Endothelial cell of umbilical vein (primary cell): ENCODE measurements around the gene CGB2. TPM values are rescaled to one million over a fixed set of nuclear protein-coding genes. Genes with fewer than 3 reads are reported as not detected.

Source experiments
- BruUV-seq: library from RNA; stranded (reverse); fragments of 400-500 nt; replicated peaks from 2 replicates; lab custom pipeline; 2021; lab: Mats Ljungman, UMichigan
- CTCF ChIA-PET: fragments of 300-600, 350-600 bp; sonication (Branson Sonifier 250); formaldehyde crosslinking; loops from one replicate; lab custom pipeline; 2021; ENCODE audit warnings: antibody characterized with exemption, inconsistent platforms; lab: Charles Lee
- POLR2A ChIA-PET: fragments of 300-600, 350-600 bp; sonication (Branson Sonifier 250); formaldehyde crosslinking; loops from one replicate; lab custom pipeline; 2021; ENCODE audit warnings: antibody characterized with exemption, inconsistent platforms; lab: Charles Lee
- DNase-seq: peaks from one replicate; pipeline ENCODE4 v3.0.0-alpha.2; 2011; ENCODE audit warnings: low read depth, low spot score
- FAIRE-seq: peaks from 2 replicates; lab custom pipeline; 2011; peaks lifted over from hg19 to GRCh38; lab: Jason Lieb, UNC
- H2AFZ ChIP-seq: 2 replicates; pipeline ENCODE4 v1.6.0; 2012; ENCODE audit warnings: low read depth, low read length, control low read depth, inconsistent platforms
- H3K27ac ChIP-seq: 2 replicates; pipeline ENCODE4 v1.5.1; 2011; ENCODE audit warnings: low read depth, mild to moderate bottlenecking, control low read depth, low read length, moderate library complexity; ENCODE audit not compliant: insufficient read depth
- H3K27me3 ChIP-seq, 2 experiments: 2 replicates each; pipeline versions ENCODE4 v1.6.0 to v1.6.1; 2011; ENCODE audit warnings: low read length in 2 of 2, mixed read lengths in 1 of 2; ENCODE audit not compliant: control insufficient read depth in 2 of 2, insufficient read depth in 2 of 2
- H3K36me3 ChIP-seq, 2 experiments: 2 replicates in 1 of 2; 3 replicates in 1 of 2; pipeline ENCODE4 v1.5.1; 2011; ENCODE audit warnings: low read length in 2 of 2, mild to moderate bottlenecking in 1 of 2, moderate library complexity in 1 of 2; ENCODE audit not compliant: control insufficient read depth in 2 of 2, insufficient read depth in 2 of 2; ENCODE audit errors: extremely low read depth in 1 of 2
- H3K4me1 ChIP-seq: 3 replicates; pipeline ENCODE4 v1.5.1; 2011; ENCODE audit warnings: mild to moderate bottlenecking, low read length; ENCODE audit not compliant: control insufficient read depth, insufficient read depth; ENCODE audit errors: extremely low read depth
- H3K4me2 ChIP-seq: 2 replicates; pipeline ENCODE4 v1.6.1; 2011; ENCODE audit warnings: low read length, control low read depth, mixed read lengths; ENCODE audit not compliant: insufficient read depth
- H3K4me3 ChIP-seq, 3 experiments: fragments of 200-600 bp in 1 of 3; sonication (generic), shearing (Covaris generic) in 1 of 3; replicated peaks in 1 of 3; 2 replicates each; pipeline ENCODE4 v1.5.1; 2011 to 2016; ENCODE audit warnings: control low read depth in 3 of 3, low read length in 3 of 3, mild to moderate bottlenecking in 2 of 3, inconsistent platforms in 1 of 3, low read depth in 1 of 3, moderate library complexity in 1 of 3; ENCODE audit not compliant: insufficient read depth in 1 of 3
- H3K79me2 ChIP-seq: 2 replicates; pipeline ENCODE4 v1.6.0; 2012; ENCODE audit warnings: low read length, inconsistent platforms; ENCODE audit not compliant: control insufficient read depth, insufficient read depth
- H3K9ac ChIP-seq: replicated peaks from 2 replicates; pipeline ENCODE3; 2011; ENCODE audit warnings: low read length, control low read depth; ENCODE audit not compliant: insufficient read depth; ENCODE audit errors: extremely low read depth
- H3K9me1 ChIP-seq: replicated peaks from 3 replicates; pipeline ENCODE4 v1.6.0; 2011; ENCODE audit warnings: mild to moderate bottlenecking, low read length; ENCODE audit not compliant: control insufficient read depth, insufficient read depth; ENCODE audit errors: extremely low read depth
- H3K9me3 ChIP-seq: replicated peaks from 2 replicates; pipeline ENCODE4 v1.5.1; 2012; ENCODE audit warnings: low read length, inconsistent platforms; ENCODE audit not compliant: control insufficient read depth, insufficient read depth
- H4K20me1 ChIP-seq: replicated peaks from 2 replicates; pipeline ENCODE3; 2011; ENCODE audit warnings: mild to moderate bottlenecking, low read length; ENCODE audit not compliant: control insufficient read depth, insufficient read depth; ENCODE audit errors: extremely low read depth
- FOS ChIP-seq: IDR thresholded peaks from 2 replicates; pipeline ENCODE4 v1.6.1; 2011; ENCODE audit warnings: mild to moderate bottlenecking, low read length, moderate library complexity, borderline replicate concordance; ENCODE audit not compliant: insufficient read depth
- GATA2 ChIP-seq: IDR thresholded peaks from 2 replicates; pipeline ENCODE4 v1.7.0; 2011; ENCODE audit warnings: low read depth, mild to moderate bottlenecking, moderate library complexity, mixed read lengths, low read length; ENCODE audit not compliant: insufficient read length, insufficient read depth
- JUN ChIP-seq: IDR thresholded peaks from 2 replicates; pipeline ENCODE4 v1.6.1; 2011; ENCODE audit warnings: borderline replicate concordance, low read depth; ENCODE audit not compliant: insufficient read length, insufficient read depth
- MAX ChIP-seq: IDR thresholded peaks from 2 replicates; pipeline ENCODE4 v1.6.1; 2011; ENCODE audit not compliant: insufficient read depth, insufficient read length
- MYC ChIP-seq: IDR thresholded peaks from one replicate; pipeline ENCODE4 v1.6.1; 2011; ENCODE audit warnings: mild to moderate bottlenecking, low read depth, low read length
- POLR2A ChIP-seq: IDR thresholded peaks from 2 replicates; pipeline ENCODE4 v1.6.1; 2012; ENCODE audit warnings: low read depth, mild to moderate bottlenecking, control low read depth, low read length
- POLR2AphosphoS5 ChIP-seq: IDR thresholded peaks from 2 replicates; pipeline ENCODE4 v1.6.1; 2012; ENCODE audit warnings: low read depth, mild to moderate bottlenecking, control low read depth, low read length, moderate library complexity; ENCODE audit not compliant: insufficient read depth
- dilution Hi-C: fragments of 300-500 bp; cut with MboI; formaldehyde crosslinking; loops from one replicate; pipeline ENCODE4 v1.15.0; 2019; ENCODE audit warnings: low sequenced_read_pairs; ENCODE audit not compliant: extremely low pct_ligation_motif_present
- intact Hi-C: fragments of 100-400 bp; cut with micrococcal nuclease; formaldehyde crosslinking; loops from one replicate; pipeline ENCODE4 v1.10.0; 2022
- polyA plus RNA-seq, 4 experiments: library from polyadenylated mRNA; depleted of rRNA in 3 of 4; stranded (reverse) in 3 of 4; unstranded in 1 of 4; fragments of >200 nt; gene quantifications; 2 replicates each; pipeline versions ENCODE4 v1.2.1 to v1.2.3, GENCODE V29; 2011 to 2012; ENCODE audit warnings: missing spikeins in 1 of 4
- total RNA-seq: library from RNA; stranded (reverse); gene quantifications from 2 replicates; pipeline ENCODE4 v1.2.3, GENCODE V29; 2021

Gene CGB2
- total and polyA plus RNA-seq, 2 donors (not counting 3 experiments of a cell fraction or from before 2014, with no cell fraction given): not detected

- Histone ChIP-seq H3K79me2 (no peaks in the 10 kb centered on the region), H3K36me3 (peaks cover 0 to 40% of the 10 kb centered on the region in 2 experiments), H3K9me3 (no peaks in the 10 kb centered on the region), H3K9ac (no peak overlapping the region), H3K4me3 (no peak overlapping the region), H3K27me3 (no peaks in the 10 kb centered on the region), H3K4me2 (no peak overlapping the region), H2AFZ (no peak overlapping the region), H4K20me1 (no peaks in the 10 kb centered on the region), H3K4me1 (no peaks in the 10 kb centered on the region), H3K9me1 (no peaks in the 10 kb centered on the region), H3K27ac (no peak overlapping the region)
- intact Hi-C loops (no loop called here), dilution Hi-C loops (no loop called here)
- TF ChIP-seq GATA2: no peak
- TF ChIP-seq FOS: no peak
- TF ChIP-seq POLR2AphosphoS5: no peak
- TF ChIP-seq MAX: no peak
- no peak for TF ChIP-seq JUN
- no peak for TF ChIP-seq MYC
- TF ChIP-seq POLR2A: no peak
- CTCF ChIA-PET: interaction anchor here (7.2 kb wide), 1 partner anchor 11 kb away, joined by 59 read pairs; no protein-coding TSS in a partner anchor
- no TSS peak for BruUV-seq
- DNase-seq (no peak), FAIRE-seq (no peak)
- POLR2A ChIA-PET: no interaction called here
Observed at GRCh38 chr19:49011194-49011593, 20.5 kb upstream of the CGB2 start.

GRCh38 chr19:49014123-49014869, 17.4 kb upstream of the CGB2 start:
- H3K9me3 ChIP-seq: no peaks in the 10 kb centered on the region
- dilution Hi-C loops (no loop called here), intact Hi-C loops (no loop called here)
- no peak for DNase-seq
- no peak for TF ChIP-seq JUN
- H3K9ac ChIP-seq: no peak overlapping the region
- ChIA-PET CTCF (interaction anchor here (1.0 to 7.2 kb wide), 2 partner anchors 14 to 83 kb away, joined by 3 to 59 read pairs; no protein-coding TSS in a partner anchor), POLR2A (no interaction called here)
- H3K36me3 ChIP-seq: peaks cover 0 to 32% of the 10 kb centered on the region in 2 experiments
- no TSS peak for BruUV-seq
- H3K4me2 ChIP-seq: no peak overlapping the region
- no peak overlapping the region for H2AFZ ChIP-seq
- H3K4me3 ChIP-seq: no peak overlapping the region
- H3K9me1 ChIP-seq: no peaks in the 10 kb centered on the region
- H3K27ac ChIP-seq: no peak overlapping the region
- no peaks in the 10 kb centered on the region for H3K79me2 ChIP-seq
- H4K20me1 ChIP-seq: no peaks in the 10 kb centered on the region
- H3K27me3 ChIP-seq: no peaks in the 10 kb centered on the region
- no peak for FAIRE-seq
- H3K4me1 ChIP-seq: peaks cover 10% of the 10 kb centered on the region
